GM21723 (cell line): ENCODE measurements around the gene SRSF8.
A peak's percentile ranks its signal among the peaks of the same experiment; 100 is the strongest.

Source experiments
- ATAC-seq: cut with Tn5 transposase; IDR thresholded peaks from one replicate; pipeline ENCODE4 v1.9.1; 2021; ENCODE audit warnings: mild to moderate bottlenecking, moderate library complexity; ENCODE audit not compliant: unreplicated experiment

Gene SRSF8

DNA sequence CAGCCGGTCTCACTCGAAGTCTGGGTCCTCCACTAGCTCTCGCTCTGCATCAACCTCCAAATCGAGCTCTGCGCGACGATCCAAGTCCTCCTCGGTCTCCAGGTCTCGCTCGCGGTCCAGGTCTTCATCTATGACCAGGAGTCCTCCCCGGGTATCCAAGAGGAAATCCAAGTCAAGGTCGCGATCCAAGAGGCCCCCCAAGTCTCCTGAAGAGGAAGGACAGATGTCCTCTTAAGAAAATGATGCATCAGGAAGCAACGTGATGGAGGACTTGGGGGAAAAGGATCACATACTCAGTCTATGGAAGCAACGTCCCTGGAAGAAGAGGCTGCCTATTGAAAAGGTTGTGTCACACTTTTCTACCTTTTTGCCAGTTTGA is 1.1 kb downstream of the SRSF8 start:
- ATAC-seq = peak; percentile 4

DNA sequence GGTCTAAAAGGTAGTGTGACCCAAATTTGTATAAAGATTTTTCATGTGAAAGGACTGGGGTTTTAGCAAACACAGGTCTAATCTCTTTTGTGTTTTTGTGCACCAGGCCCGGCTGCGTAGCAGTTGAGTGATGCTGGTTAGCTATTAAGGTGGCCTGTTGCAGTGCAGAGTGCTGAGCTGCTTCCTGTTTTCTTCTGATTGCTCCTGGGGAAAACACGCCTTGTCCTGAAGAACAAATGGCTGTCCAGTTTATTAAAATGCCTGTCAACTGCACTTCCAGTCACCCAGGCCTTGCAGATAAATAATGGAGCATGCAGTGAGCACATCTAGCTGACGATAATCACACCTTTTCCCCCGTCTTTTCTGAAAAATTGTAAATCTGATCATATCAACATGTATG is 1.8 kb downstream of the SRSF8 start:
- peak; percentile 79 for ATAC-seq

- ATAC-seq = no peak
These were observed 3.8 kb downstream of the SRSF8 start for GRCh38 chr11:95070471-95070870.

- no peak for ATAC-seq
These were observed 6.2 kb downstream of the SRSF8 start for GRCh38 chr11:95072948-95073347.

DNA sequence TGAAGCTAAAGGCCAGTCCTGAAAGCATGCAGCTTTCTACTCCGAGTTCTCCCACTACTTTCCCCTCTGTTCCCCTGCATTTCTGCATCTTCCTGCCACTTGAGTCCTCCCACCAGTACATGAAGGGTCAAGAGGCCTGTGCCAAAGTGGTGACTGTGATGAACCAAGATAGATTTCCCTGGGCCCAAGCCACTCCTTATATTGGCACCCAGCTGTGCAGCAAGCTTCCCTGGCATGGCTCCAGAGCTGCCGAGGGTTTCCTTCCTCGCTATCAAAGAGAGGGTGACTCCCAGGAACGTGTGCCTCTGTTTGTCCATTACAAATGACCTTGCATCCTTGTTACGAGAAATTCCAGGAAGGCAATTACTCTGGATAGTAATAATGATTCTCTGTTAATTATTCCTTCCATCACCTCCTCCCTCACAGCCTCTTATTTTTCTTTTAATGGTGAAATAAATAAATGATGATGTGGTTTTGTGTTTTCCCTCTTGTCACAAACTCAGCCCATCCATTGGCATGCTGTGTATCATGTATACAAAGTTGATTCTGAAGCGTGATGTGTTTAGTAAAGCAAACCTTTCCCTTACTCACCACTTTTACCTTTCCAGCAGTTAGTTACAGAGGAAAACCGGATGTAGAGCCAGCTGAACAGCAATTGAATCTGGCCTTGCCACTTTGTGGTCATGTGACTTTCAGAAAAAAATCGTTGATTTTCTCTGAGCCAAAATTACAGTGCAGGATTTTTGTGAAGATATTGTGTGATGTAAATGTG is 8.3 kb downstream of the SRSF8 start:
- no peak for ATAC-seq

GRCh38 chr11:95076416-95076815 is 9.7 kb downstream of the SRSF8 start:
- peak; percentile 65 for ATAC-seq

DNA sequence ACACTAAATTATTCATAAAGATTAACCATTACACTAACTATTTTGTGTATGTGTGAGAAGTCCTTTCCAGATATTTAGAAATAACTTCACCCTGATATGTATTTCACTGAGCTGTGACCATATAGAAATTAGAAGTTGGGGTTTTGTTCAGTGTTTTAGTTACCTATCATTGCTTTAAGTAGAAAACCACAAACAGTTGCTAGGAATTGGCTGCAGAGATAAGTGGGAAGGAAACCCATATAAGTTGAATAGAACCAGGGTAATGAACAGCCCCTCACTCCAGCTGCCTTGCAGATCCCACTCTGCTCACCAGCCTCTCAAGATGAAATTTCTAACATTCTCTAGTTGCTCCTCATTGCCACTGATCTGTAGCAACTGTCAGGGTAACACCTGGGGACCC is 10.3 kb downstream of the SRSF8 start:
- no peak for ATAC-seq

- ATAC-seq = no peak
These were observed 11.8 kb downstream of the SRSF8 start for GRCh38 chr11:95078526-95078925.

- ATAC-seq = no peak
These were observed 14.3 kb downstream of the SRSF8 start for GRCh38 chr11:95081010-95081409.

GRCh38 chr11:95081412-95081811 is 14.7 kb downstream of the SRSF8 start:
- ATAC-seq = no peak

DNA sequence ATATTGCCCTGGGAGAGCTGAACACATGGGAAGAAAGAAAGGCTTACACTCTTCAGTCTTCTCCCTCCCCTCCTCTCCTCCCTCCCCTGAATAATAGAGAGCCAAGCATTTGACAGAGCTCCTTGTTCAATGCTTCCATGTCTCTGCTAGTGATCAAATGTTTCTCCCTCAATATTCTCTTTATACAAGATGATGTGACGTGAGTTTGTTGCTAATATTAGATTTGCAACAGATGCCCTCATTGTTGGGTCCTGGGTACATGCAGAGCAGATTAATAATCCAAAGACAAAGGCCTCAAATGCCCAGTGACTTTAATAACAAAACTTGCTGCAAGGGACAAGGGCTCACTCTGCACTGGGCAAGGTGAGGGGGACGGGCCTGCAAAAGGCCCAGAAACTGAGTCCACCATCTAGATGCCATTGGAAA is 15.9 kb downstream of the SRSF8 start:
- no peak for ATAC-seq

GRCh38 chr11:95084509-95084908 is 17.8 kb downstream of the SRSF8 start:
- ATAC-seq = peak; percentile 43

GRCh38 chr11:95085117-95085816 is 18.5 kb downstream of the SRSF8 start:
- ATAC-seq = no peak

DNA sequence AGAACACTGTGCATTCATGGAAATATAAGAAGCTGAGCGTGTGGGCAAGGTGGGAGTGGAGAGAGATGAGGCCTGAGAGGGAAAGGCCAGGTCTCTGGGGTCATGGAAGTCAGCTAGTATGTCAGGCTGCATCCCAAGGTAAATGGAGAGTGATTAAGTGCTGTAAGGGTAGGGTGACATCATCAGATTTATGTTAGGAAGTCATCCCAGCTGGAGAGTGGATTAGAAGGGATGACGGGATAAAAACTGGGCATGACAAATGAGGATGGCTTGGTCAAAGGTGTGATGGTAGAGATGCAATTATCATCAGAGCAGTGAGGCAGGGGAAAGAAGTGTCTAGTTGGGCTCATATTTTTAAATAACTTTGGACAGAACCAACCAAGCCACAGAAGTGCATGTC is 19.4 kb downstream of the SRSF8 start:
- no peak for ATAC-seq

DNA sequence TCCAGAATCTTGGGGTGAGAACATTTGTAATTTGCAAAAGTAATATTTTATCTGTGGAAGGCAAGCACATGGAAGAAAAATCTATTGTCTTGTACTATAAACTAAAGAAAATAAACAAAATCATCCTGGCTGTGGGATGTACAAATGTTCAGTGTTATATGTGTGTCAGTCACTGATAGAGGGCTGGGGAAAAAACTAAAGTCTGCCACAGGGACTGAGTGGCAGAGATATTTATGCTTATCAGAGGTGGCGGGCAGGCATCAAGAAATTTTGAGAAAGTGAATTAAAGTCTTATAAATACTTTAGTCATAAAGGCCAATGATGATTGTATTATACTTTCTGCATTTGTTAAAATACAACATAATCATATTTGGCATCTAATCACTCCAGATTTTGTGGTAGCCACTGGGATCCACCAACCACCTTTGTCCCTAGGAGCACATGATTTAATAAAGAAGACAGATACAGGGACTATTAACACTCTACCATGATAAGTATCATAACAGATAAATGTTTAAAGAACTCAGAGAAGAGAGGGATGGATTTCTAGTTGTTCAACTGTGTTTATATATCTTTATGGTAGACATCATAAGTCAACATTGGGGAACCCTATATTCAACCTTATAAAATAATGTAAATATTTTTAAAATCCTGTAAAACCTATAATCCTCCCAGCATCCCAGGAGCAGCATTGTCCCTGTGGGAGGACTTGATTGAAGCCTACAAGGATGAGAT is 20.3 kb downstream of the SRSF8 start:
- no peak for ATAC-seq

GRCh38 chr11:95088946-95089619 is 22.4 kb downstream of the SRSF8 start:
- peak; percentile 53 for ATAC-seq

DNA sequence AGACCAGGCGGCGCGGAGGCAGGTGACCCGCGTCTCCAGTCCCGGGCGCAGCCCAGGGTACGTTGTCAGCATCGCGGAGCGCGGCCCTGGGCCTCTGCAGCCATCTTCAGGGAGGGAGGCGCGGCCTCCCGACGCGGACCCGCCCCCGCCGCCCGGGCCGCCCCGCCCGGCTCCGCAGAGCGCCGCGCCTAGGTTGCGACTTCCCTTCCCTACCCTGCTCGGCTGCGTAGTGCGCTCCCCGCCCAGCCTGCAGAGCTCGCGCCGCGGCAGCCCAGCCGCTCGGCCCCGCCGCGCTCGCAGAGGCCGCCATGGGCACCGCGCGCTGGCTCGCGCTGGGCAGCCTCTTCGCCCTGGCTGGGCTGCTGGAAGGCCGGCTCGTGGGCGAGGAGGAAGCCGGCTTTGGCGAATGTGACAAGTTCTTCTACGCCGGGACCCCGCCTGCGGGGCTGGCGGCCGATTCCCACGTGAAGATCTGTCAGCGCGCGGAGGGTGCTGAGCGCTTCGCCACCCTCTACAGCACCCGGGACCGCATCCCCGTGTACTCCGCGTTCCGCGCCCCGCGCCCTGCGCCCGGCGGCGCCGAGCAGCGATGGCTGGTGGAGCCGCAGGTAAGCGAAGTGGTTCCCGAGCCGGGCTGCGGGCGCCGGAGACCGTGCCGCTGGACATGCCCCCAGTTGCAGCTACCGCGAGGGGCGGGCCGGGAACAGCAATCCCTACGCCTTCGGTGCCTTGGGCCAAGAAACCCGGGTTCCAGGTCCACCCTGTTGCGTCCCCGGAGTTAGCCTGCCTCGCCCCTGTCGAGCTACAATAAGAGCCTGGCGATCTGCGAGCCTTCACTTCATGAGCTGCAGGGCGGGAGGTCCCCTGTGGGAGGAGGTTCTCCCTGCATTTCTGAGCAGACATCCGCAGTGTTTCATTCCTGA is 23.2 kb downstream of the SRSF8 start, which contains the start of gene ENDOD1:
ENDOD1 (plus strand) TSS at position 227 of the 923 bp plus-strand sequence; CDS start at position 309, 82 bp downstream.
- peak; percentile 89 for ATAC-seq

DNA sequence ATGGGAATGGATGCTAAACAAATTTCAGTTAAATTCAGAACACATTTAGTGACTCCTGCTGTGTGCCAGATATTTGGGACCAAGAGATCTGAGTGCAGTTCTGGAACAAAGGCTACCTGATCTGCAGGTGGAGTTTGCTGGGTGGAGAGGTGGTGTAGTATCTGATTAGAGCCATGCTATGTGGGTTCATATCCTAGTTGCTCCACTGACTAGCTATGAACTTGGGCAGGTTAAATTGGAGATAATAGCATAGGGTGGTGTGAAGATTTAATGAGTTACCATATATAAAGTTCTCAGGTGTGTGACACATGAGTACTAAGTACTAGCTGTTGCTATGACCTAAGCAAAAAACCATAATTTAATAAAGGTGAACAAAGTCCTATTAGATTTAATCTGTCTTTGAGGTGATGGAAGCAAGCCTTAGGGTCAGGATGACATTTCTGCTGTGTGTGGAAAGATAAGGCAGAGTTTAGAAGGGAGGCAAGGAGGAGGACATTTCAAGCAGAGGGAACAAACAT is 25.0 kb downstream of the SRSF8 start:
- no peak for ATAC-seq

DNA sequence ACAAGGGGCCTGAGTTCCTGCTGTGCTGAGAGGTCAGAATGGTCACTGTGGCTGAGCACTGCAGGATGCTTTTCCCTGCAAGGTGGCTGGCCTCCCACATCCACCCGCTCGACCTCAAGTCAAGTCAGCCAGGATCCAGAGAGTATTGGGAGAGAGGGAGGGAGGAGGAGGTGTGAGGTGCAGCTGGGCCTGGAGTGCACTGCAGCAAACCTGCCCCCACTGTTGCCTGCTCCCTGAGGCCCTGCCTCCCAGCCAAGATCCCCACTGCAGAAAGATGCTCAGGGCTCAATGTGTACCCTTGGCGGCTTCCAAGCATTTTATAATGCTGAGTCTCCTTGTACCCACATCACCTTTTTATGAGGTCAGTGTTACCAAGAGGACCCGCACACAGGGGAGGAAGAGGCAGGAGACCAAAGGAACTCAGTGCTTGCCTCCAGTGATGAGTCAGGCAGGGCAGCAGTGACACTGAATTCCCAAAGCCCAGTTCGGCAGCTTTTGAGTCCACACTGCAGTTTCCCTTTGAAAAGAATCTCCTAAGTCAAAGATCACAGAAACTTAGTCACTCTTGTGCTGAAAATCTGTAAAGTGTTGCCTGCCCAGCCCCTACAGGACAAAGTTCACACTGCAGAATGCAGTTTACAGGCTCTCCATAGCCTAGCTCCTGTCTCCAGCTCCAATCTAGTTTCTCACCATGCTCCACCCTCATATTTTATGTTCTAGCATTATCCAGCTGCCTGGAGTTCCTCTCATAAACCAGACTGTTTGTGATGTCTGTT is 26.0 kb downstream of the SRSF8 start:
- no peak for ATAC-seq
